GM12878 (cell line): Measurements from ENCODE around the gene COPS7A.

Source experiments
- CEBPZ ChIP-seq: fragments of 150-350 bp; IDR thresholded peaks from 2 replicates; pipeline ENCODE4 v1.6.1; 2016; ENCODE audit warnings: low read depth, low read length
- EZH2 ChIP-seq: IDR thresholded peaks from 2 replicates; pipeline ENCODE4 v1.6.1; 2012; ENCODE audit warnings: low read depth, mild to moderate bottlenecking, control low read depth, inconsistent platforms, low read length, borderline replicate concordance; ENCODE audit not compliant: control insufficient read depth
- HDAC6 ChIP-seq: fragments of 200-600 bp; sonication (generic); IDR thresholded peaks from one replicate; pipeline ENCODE4 v1.8.0; 2017; ENCODE audit warnings: antibody characterized with exemption; ENCODE audit not compliant: unreplicated experiment
- MTA2 ChIP-seq: fragments of 450-650 bp; IDR thresholded peaks from 2 replicates; pipeline ENCODE4 v1.6.1; 2016; ENCODE audit warnings: low read depth, mild to moderate bottlenecking, moderate library complexity
- NR2C1 ChIP-seq: fragments of 450-650 bp; IDR thresholded peaks from 2 replicates; pipeline ENCODE4 v1.6.1; 2017; ENCODE audit warnings: antibody characterized with exemption, mild to moderate bottlenecking, moderate library complexity
- POLR2A ChIP-seq: IDR thresholded peaks from 2 replicates; pipeline ENCODE4 v1.6.1; 2011; ENCODE audit warnings: low read depth, mild to moderate bottlenecking, low read length
- POLR2AphosphoS5 ChIP-seq: IDR thresholded peaks from 2 replicates; pipeline ENCODE4 v1.6.1; 2011; ENCODE audit warnings: mild to moderate bottlenecking, low read length, inconsistent platforms
- PRDM15 ChIP-seq: fragments of 450-650 bp; formaldehyde crosslinking; IDR thresholded peaks from 2 replicates; pipeline ENCODE4 v1.4.0; 2020; ENCODE audit warnings: mild to moderate bottlenecking, moderate library complexity
- RFX5 ChIP-seq: IDR thresholded peaks from 2 replicates; pipeline ENCODE4 v1.6.1; 2011; ENCODE audit warnings: low read depth, low read length, improper control_type of control experiment
- ZBTB40 ChIP-seq: fragments of 450-650 bp; IDR thresholded peaks from 2 replicates; pipeline ENCODE4 v1.6.1; 2016; ENCODE audit warnings: mild to moderate bottlenecking, moderate library complexity, borderline replicate concordance
- ZSCAN29 ChIP-seq: fragments of 450-650 bp; IDR thresholded peaks from 2 replicates; pipeline ENCODE4 v1.6.1; 2017; ENCODE audit warnings: mild to moderate bottlenecking, moderate library complexity

GRCh38 chr12:6771509-6772330 lies 47.9 kb downstream of the COPS7A start:
- TF ChIP-seq POLR2AphosphoS5 (no peak), RFX5 (no peak), NR2C1 (no peak), MTA2 (no peak), CEBPZ (no peak), ZBTB40 (no peak), HDAC6 (no peak), ZSCAN29 (no peak), PRDM15 (CRISPR knock-in tag) (no peak), EZH2 (no peak), POLR2A (no peak)
